HepG2 (cell line): ENCODE measurements around the gene SYT1. TPM values are rescaled to one million over a fixed set of nuclear protein-coding genes. Genes with fewer than 3 reads are reported as not detected.

Experiments
- ATAC-seq: fragments of 200-7000 bp; cut with Tn5 transposase; 3 replicates; pipeline ENCODE4 v1.9.1; 2020; ENCODE audit warnings: mild to moderate bottlenecking, moderate library complexity
- BruUV-seq: library from RNA; stranded (reverse); fragments of 400-500 nt; replicated peaks from 2 replicates; lab custom pipeline; 2021; lab: Mats Ljungman, UMichigan
- CTCF ChIA-PET: fragments of 300-600 bp; formaldehyde crosslinking; extraction: SDS; loops from one replicate; lab custom pipeline; 2021; ENCODE audit warnings: low total read pairs, inconsistent platforms, low intra/inter-chr PET ratio; lab: Yijun Ruan, JAX
- POLR2A ChIA-PET: fragments of 350-600 bp; sonication (Branson Sonifier 250); formaldehyde crosslinking; loops from one replicate; lab custom pipeline; 2020; ENCODE audit warnings: antibody characterized with exemption, inconsistent platforms; lab: Yijun Ruan, JAX
- DNase-seq: peaks from one replicate; pipeline ENCODE4 v3.0.0-alpha.2; 2015; ENCODE audit warnings: low spot score
- FAIRE-seq: peaks from 3 replicates; lab custom pipeline; 2011; peaks lifted over from hg19 to GRCh38; lab: Jason Lieb, UNC
- H2AFZ ChIP-seq: one replicate; pipeline ENCODE4 v1.6.1; 2011; ENCODE audit warnings: low read length, inconsistent platforms
- H3K27ac ChIP-seq: fragments of 300-600 bp; 3 replicates; pipeline ENCODE4 v1.8.0; 2011; ENCODE audit warnings: mixed run types, mild to moderate bottlenecking, mixed read lengths, low read length, inconsistent platforms; ENCODE audit not compliant: insufficient read depth; ENCODE audit errors: extremely low read length
- H3K27me3 ChIP-seq, 2 experiments: fragments of 200-600 bp in 1 of 2; 2 replicates in 1 of 2; 3 replicates in 1 of 2; pipeline versions ENCODE4 v1.6.0 to v1.8.0; 2011; ENCODE audit warnings: low read length in 2 of 2, mild to moderate bottlenecking in 2 of 2, moderate library complexity in 2 of 2, inconsistent platforms in 1 of 2; ENCODE audit not compliant: insufficient read depth in 2 of 2, control insufficient read depth in 1 of 2
- H3K36me3 ChIP-seq, 2 experiments: fragments of 200-600 bp in 1 of 2; replicated peaks in 1 of 2; 2 replicates in 1 of 2; 3 replicates in 1 of 2; pipeline versions ENCODE4 v1.5.1 to v1.8.0; 2011; ENCODE audit warnings: low read length in 2 of 2, inconsistent platforms in 1 of 2; ENCODE audit not compliant: insufficient read depth in 2 of 2, control insufficient read depth in 1 of 2
- H3K4me1 ChIP-seq: 2 replicates; pipeline ENCODE4 v1.5.1; 2012; ENCODE audit warnings: low read length, inconsistent platforms; ENCODE audit not compliant: insufficient read depth
- H3K4me2 ChIP-seq: 2 replicates; pipeline ENCODE4 v1.6.0; 2011; ENCODE audit warnings: low read depth, low read length, inconsistent platforms
- H3K4me3 ChIP-seq, 3 experiments: fragments of 200-600 bp in 1 of 3; sonication (generic), shearing (Covaris generic) in 1 of 3; replicated peaks in 1 of 3; 2 replicates each; pipeline ENCODE4 v1.5.1; 2011 to 2016; ENCODE audit warnings: low read length in 3 of 3, inconsistent platforms in 2 of 3, low read depth in 2 of 3, mild to moderate bottlenecking in 2 of 3, control low read depth in 1 of 3, mixed read lengths in 1 of 3; ENCODE audit not compliant: insufficient read depth in 1 of 3
- H3K79me2 ChIP-seq: one replicate; pipeline ENCODE4 v1.6.1; 2011; ENCODE audit warnings: low read length, inconsistent platforms; ENCODE audit not compliant: insufficient read depth
- H3K9ac ChIP-seq: 2 replicates; pipeline ENCODE4 v1.6.0; 2011; ENCODE audit warnings: mild to moderate bottlenecking, low read depth, low read length, inconsistent platforms; ENCODE audit not compliant: insufficient read depth
- H3K9me3 ChIP-seq: 2 replicates; pipeline ENCODE4 v1.5.1; 2012; ENCODE audit warnings: mild to moderate bottlenecking, low read length
- H4K20me1 ChIP-seq: 2 replicates; pipeline ENCODE4 v1.6.0; 2011; ENCODE audit warnings: inconsistent platforms, mild to moderate bottlenecking, low read length, moderate library complexity; ENCODE audit not compliant: insufficient read depth
- ARHGAP35 ChIP-seq: sonication (generic); formaldehyde crosslinking; IDR thresholded peaks from 2 replicates; pipeline ENCODE4 v1.9.0; 2022; ENCODE audit warnings: mild to moderate bottlenecking, inconsistent platforms, moderate library complexity, missing genetic modification reagents, borderline replicate concordance
- CENPT ChIP-seq: sonication (generic); formaldehyde crosslinking; IDR thresholded peaks from 2 replicates; pipeline ENCODE4 v1.8.0; 2022; ENCODE audit warnings: low read depth, mild to moderate bottlenecking, moderate library complexity, missing genetic modification reagents
- FOXA3 ChIP-seq: IDR thresholded peaks from 2 replicates; pipeline ENCODE4 v1.6.1; 2016; ENCODE audit warnings: missing genetic modification reagents, missing compliant biosample characterization
- HCFC1 ChIP-seq: fragments of 150-350 bp; IDR thresholded peaks from 2 replicates; pipeline ENCODE4 v1.6.1; 2014; ENCODE audit warnings: low read depth, low read length
- HOXA3 ChIP-seq: sonication (generic); formaldehyde crosslinking; IDR thresholded peaks from 2 replicates; pipeline ENCODE4 v1.5.0; 2020; ENCODE audit warnings: missing genetic modification reagents
- IKZF4 ChIP-seq: sonication (generic); formaldehyde crosslinking; IDR thresholded peaks from 2 replicates; pipeline ENCODE4 v1.5.1; 2020; ENCODE audit warnings: borderline replicate concordance, mild to moderate bottlenecking, low read depth, missing genetic modification reagents; ENCODE audit errors: not compliant biosample characterization
- MTF2 ChIP-seq: sonication (generic); formaldehyde crosslinking; IDR thresholded peaks from 2 replicates; pipeline ENCODE4 v1.5.0; 2020; ENCODE audit warnings: missing genetic modification reagents, borderline replicate concordance
- NFIC ChIP-seq: IDR thresholded peaks from 2 replicates; pipeline ENCODE4 v1.6.1; 2012; ENCODE audit warnings: mild to moderate bottlenecking, low read length, inconsistent platforms
- NRL ChIP-seq: sonication (generic); formaldehyde crosslinking; IDR thresholded peaks from 2 replicates; pipeline ENCODE4 v1.5.0; 2020; ENCODE audit warnings: missing genetic modification reagents, mild to moderate bottlenecking, moderate library complexity, borderline replicate concordance
- PHF8 ChIP-seq: sonication (generic); formaldehyde crosslinking; IDR thresholded peaks from 2 replicates; pipeline ENCODE4 v1.5.0; 2020; ENCODE audit warnings: missing genetic modification reagents
- SAFB2 ChIP-seq: sonication (generic); formaldehyde crosslinking; IDR thresholded peaks from 2 replicates; pipeline ENCODE4 v1.5.1; 2020; ENCODE audit warnings: missing genetic modification reagents, low read depth, mild to moderate bottlenecking, borderline replicate concordance
- SCMH1 ChIP-seq: sonication (generic); formaldehyde crosslinking; IDR thresholded peaks from 2 replicates; pipeline ENCODE4 v1.9.0; 2021; ENCODE audit warnings: missing genetic modification reagents, mild to moderate bottlenecking, borderline replicate concordance
- SETDB1 ChIP-seq: sonication (generic); formaldehyde crosslinking; IDR thresholded peaks from 2 replicates; pipeline ENCODE4 v1.5.1; 2020; ENCODE audit warnings: missing genetic modification reagents, mild to moderate bottlenecking, borderline replicate concordance
- SP1 ChIP-seq, 2 experiments: fragments of 450-650 bp in 1 of 2; sonication (generic) in 1 of 2; formaldehyde crosslinking in 1 of 2; IDR thresholded peaks; 2 replicates each; pipeline versions ENCODE4 v1.4.0 to v1.6.1; 2016 to 2020; ENCODE audit warnings: missing genetic modification reagents in 1 of 2
- ZFP37 ChIP-seq: sonication (generic); formaldehyde crosslinking; IDR thresholded peaks from 2 replicates; pipeline ENCODE4 v1.4.0; 2020; ENCODE audit warnings: missing genetic modification reagents, borderline replicate concordance
- ZMYM4 ChIP-seq: sonication (generic); formaldehyde crosslinking; IDR thresholded peaks from 2 replicates; pipeline ENCODE4 v1.8.1; 2023; ENCODE audit warnings: mild to moderate bottlenecking, missing genetic modification reagents
- ZNF205 ChIP-seq: IDR thresholded peaks from 2 replicates; pipeline ENCODE4 v1.6.1; 2018; ENCODE audit warnings: missing biosample characterization, missing genetic modification reagents
- WGBS: methylation state at CpG from one replicate; pipeline ENCODE4 v1.1.6; 2017; ENCODE audit warnings: low lambda C conversion rate; 5-methylcytosine and 5-hydroxymethylcytosine counted together
- in situ Hi-C: cut with HindIII; loops from 2 replicates; pipeline ENCODE4 v1.10.0; 2017; ENCODE audit warnings: low pct_unique_long_range_greater_than_20kb; ENCODE audit not compliant: extremely low pct_ligation_motif_present
- intact Hi-C: fragments of 100-400 bp; cut with micrococcal nuclease; formaldehyde crosslinking; loops from one replicate; pipeline ENCODE4 v1.10.0; 2022; ENCODE audit not compliant: unreplicated experiment
- polyA plus RNA-seq, 8 experiments: library from polyadenylated mRNA; depleted of rRNA in 3 of 8; stranded (reverse) in 7 of 8; unstranded in 1 of 8; fragments of >200 nt; fragmentation: Illumina TruSeq in 4 of 8; extraction: Trizol in 4 of 8; gene quantifications; 2 replicates each; pipeline versions ENCODE4 v1.2.1 to v1.2.3, GENCODE V29; 2011 to 2016; ENCODE audit warnings: low read depth in 4 of 8, missing spikeins in 1 of 8, mixed read lengths in 1 of 8; ENCODE audit not compliant: insufficient read depth in 1 of 8
- total RNA-seq, 5 experiments: library from RNA; depleted of rRNA; stranded (reverse); fragments of >200 nt; fragmentation: Illumina TruSeq; extraction: Trizol; gene quantifications; 2 replicates each; pipeline ENCODE4 v1.2.3, GENCODE V29; 2016; ENCODE audit warnings: low read depth in 1 of 5

SYT1 gene
- total and polyA plus RNA-seq, 2 of the 13 experiments (the other 11 are each of a cell fraction or from before 2014, with no cell fraction given): not detected

DNA sequence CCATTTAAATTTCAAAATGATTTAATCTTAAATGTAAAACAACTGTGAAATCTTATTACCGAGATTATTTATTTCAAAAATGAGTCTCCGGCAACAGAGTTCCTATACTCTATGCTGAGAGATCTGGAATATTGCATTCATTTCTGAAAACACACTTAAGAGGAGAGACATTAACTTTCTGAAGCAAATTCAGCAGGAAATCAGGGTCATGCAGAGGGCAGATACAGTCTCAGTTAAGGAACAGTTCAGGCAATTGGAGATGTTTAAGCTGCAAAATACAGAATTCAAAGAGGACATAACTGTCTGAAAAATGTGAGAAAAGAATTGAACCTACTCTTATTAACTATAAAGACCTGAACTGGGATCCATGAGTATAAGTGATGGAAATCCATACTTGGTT, 505.4 kb downstream of the SYT1 start (continued):
- TF ChIP-seq HCFC1: no peak
- no peak for TF ChIP-seq NFIC
- no peak for TF ChIP-seq SP1 (IDR thresholded peaks at IDR 0.05)
- no peak for TF ChIP-seq SP1 (CRISPR knock-in tag; IDR thresholded peaks at IDR 0.05)
- TF ChIP-seq IKZF4 (CRISPR knock-in tag): no peak
- no peak for TF ChIP-seq ARHGAP35 (CRISPR knock-in tag)
- TF ChIP-seq, all 625 proteins: peak for 0

DNA sequence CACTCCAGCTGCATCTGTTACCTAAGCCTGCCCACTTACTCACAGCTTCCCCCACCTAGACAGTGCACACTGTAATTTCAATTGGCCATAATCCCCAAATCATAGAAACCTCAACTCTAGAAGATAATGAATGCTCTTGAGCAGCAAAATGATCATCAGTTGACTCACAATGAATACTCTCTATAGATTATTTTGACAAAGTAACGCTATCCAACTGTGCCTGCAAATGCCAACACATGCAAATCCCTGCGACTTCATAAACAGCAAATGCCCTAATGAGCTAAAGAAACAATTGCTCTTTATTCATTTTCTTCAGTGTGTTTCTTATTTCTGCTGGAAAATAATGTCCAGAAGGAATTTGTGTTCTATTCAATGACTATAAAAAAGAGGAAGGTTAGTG, 506.7 kb downstream of the SYT1 start:
- FAIRE-seq (no peak), ATAC-seq (no peak), DNase-seq (no peak)
- POLR2A ChIA-PET: no interaction called here
- H3K4me1 ChIP-seq: no peaks in the 10 kb centered on the region
- no peak overlapping the region for H3K9ac ChIP-seq
- CTCF ChIA-PET: no interaction called here
- H3K36me3 ChIP-seq: no peaks in the 10 kb centered on the region
- no peak overlapping the region for H2AFZ ChIP-seq
- TF ChIP-seq CENPT: no peak
- TF ChIP-seq ZNF205 (CRISPR knock-in tag): no peak
- no peak for TF ChIP-seq NRL
- TF ChIP-seq ZFP37 (CRISPR knock-in tag): no peak
- no peak for TF ChIP-seq HOXA3 (CRISPR knock-in tag)
- TF ChIP-seq FOXA3 (CRISPR knock-in tag): no peak
- TF ChIP-seq PHF8 (CRISPR knock-in tag): no peak
- TF ChIP-seq SAFB2 (CRISPR knock-in tag): no peak
- no peak for TF ChIP-seq ZMYM4
- TF ChIP-seq SETDB1 (CRISPR knock-in tag): no peak
- TF ChIP-seq SCMH1 (CRISPR knock-in tag): no peak
- no peak for TF ChIP-seq MTF2 (CRISPR knock-in tag)
- WGBS: 35% methylated on average over 2 of the region's 2 CpGs
- no peak overlapping the region for H3K4me3 ChIP-seq
- H3K27me3 ChIP-seq: no peaks in the 10 kb centered on the region; a peak in 1 of 5 replicates
- H3K4me2 ChIP-seq: no peak overlapping the region
- H3K9me3 ChIP-seq: no peaks in the 10 kb centered on the region
- no TSS peak for BruUV-seq
- no peaks in the 10 kb centered on the region for H3K79me2 ChIP-seq
- H4K20me1 ChIP-seq: no peaks in the 10 kb centered on the region
- in situ Hi-C loops (no loop called here), intact Hi-C loops (no loop called here)
- no peak overlapping the region for H3K27ac ChIP-seq
